Neuronal stem cell (in vitro differentiated cells): ENCODE results near the gene ZNF575.

Experiments used
- DNase-seq: peaks from one replicate; pipeline ENCODE4 v3.0.0-alpha.2; 2013; ENCODE audit warnings: low spot score
- H2AFZ ChIP-seq: one replicate; pipeline ENCODE4 v1.6.1; 2013; ENCODE audit warnings: mild to moderate bottlenecking, low read length, inconsistent platforms
- H2AK5ac ChIP-seq: 2 replicates; pipeline ENCODE4 v1.6.1; 2013; ENCODE audit warnings: low read depth, mild to moderate bottlenecking, inconsistent platforms, low read length, moderate library complexity, mixed read lengths
- H2BK120ac ChIP-seq: 2 replicates; pipeline ENCODE4 v1.6.1; 2013; ENCODE audit warnings: low read depth, mild to moderate bottlenecking, inconsistent platforms, low read length, moderate library complexity, mixed read lengths
- H2BK12ac ChIP-seq: one replicate; pipeline ENCODE4 v1.6.1; 2013; ENCODE audit warnings: low read length, inconsistent platforms
- H2BK15ac ChIP-seq: 2 replicates; pipeline ENCODE4 v1.6.1; 2013; ENCODE audit warnings: mild to moderate bottlenecking, low read length, inconsistent platforms, mixed read lengths
- H2BK5ac ChIP-seq: one replicate; pipeline ENCODE4 v1.6.1; 2013; ENCODE audit warnings: inconsistent platforms, mild to moderate bottlenecking, low read length, moderate library complexity
- H3K14ac ChIP-seq: one replicate; pipeline ENCODE4 v1.6.1; 2013; ENCODE audit warnings: low read length, inconsistent platforms
- H3K18ac ChIP-seq: 2 replicates; pipeline ENCODE4 v1.6.1; 2013; ENCODE audit warnings: low read length, inconsistent platforms
- H3K23ac ChIP-seq: 2 replicates; pipeline ENCODE4 v1.6.1; 2013; ENCODE audit warnings: low read depth, mild to moderate bottlenecking, mixed read lengths, low read length, inconsistent platforms; ENCODE audit not compliant: poor library complexity
- H3K27ac ChIP-seq: replicated peaks from 3 replicates; pipeline ENCODE4 v1.5.1; 2013; ENCODE audit warnings: low read length, inconsistent platforms
- H3K27me3 ChIP-seq, 3 experiments: 2 replicates each; pipeline ENCODE4 v1.6.1; 2013; ENCODE audit warnings: low read length in 3 of 3, mild to moderate bottlenecking in 2 of 3, inconsistent platforms in 1 of 3, low read depth in 1 of 3, mixed read lengths in 1 of 3, moderate library complexity in 1 of 3; ENCODE audit not compliant: control insufficient read depth in 3 of 3, insufficient read depth in 3 of 3
- H3K36me3 ChIP-seq, 2 donors: replicated peaks in 1 of 2; 2 replicates each; pipeline ENCODE4 v1.6.1; 2013; ENCODE audit warnings: low read length in 2 of 2; ENCODE audit not compliant: control insufficient read depth in 2 of 2, insufficient read depth in 2 of 2
- H3K4ac ChIP-seq: 2 replicates; pipeline ENCODE4 v1.6.1; 2013; ENCODE audit warnings: inconsistent platforms, mild to moderate bottlenecking, low read length, moderate library complexity
- H3K4me1 ChIP-seq, 2 donors: 1 replicate in 1 of 2; 2 replicates in 1 of 2; pipeline ENCODE4 v1.6.1; 2013; ENCODE audit warnings: low read length in 2 of 2, low read depth in 1 of 2; ENCODE audit not compliant: control insufficient read depth in 2 of 2, insufficient read depth in 1 of 2
- H3K4me2 ChIP-seq: one replicate; pipeline ENCODE4 v1.6.1; 2013; ENCODE audit warnings: mild to moderate bottlenecking, low read length, inconsistent platforms; ENCODE audit not compliant: insufficient read depth, poor library complexity, severe bottlenecking
- H3K4me3 ChIP-seq, 2 donors: 2 replicates each; pipeline ENCODE4 v1.5.1; 2013; ENCODE audit warnings: low read length in 2 of 2, mild to moderate bottlenecking in 2 of 2, inconsistent platforms in 1 of 2, moderate library complexity in 1 of 2
- H3K79me1 ChIP-seq: one replicate; pipeline ENCODE4 v1.6.1; 2013; ENCODE audit warnings: low read depth, mild to moderate bottlenecking, inconsistent platforms, low read length, moderate library complexity
- H3K9ac ChIP-seq: one replicate; pipeline ENCODE4 v1.6.1; 2013; ENCODE audit warnings: mild to moderate bottlenecking, low read depth, low read length, inconsistent platforms; ENCODE audit not compliant: poor library complexity
- H3K9me3 ChIP-seq, 2 donors: replicated peaks in 1 of 2; 2 replicates each; pipeline versions ENCODE3 to v1.6.1; 2013; ENCODE audit warnings: low read length in 2 of 2, mild to moderate bottlenecking in 2 of 2, inconsistent platforms in 1 of 2, low read depth in 1 of 2, mixed read lengths in 1 of 2, moderate library complexity in 1 of 2; ENCODE audit not compliant: control insufficient read depth in 2 of 2, insufficient read depth in 1 of 2
- H4K8ac ChIP-seq: one replicate; pipeline ENCODE4 v1.6.1; 2013; ENCODE audit warnings: low read depth, mild to moderate bottlenecking, inconsistent platforms, low read length, moderate library complexity
- H4K91ac ChIP-seq: one replicate; pipeline ENCODE4 v1.6.1; 2013; ENCODE audit warnings: low read length, low read depth, mild to moderate bottlenecking, inconsistent platforms; ENCODE audit not compliant: poor library complexity
- WGBS, 2 donors: extraction: QIAGEN DNeasy Blood & Tissue Kit; methylation state at CpG; one replicate each; pipeline ENCODE4 v1.1.7; 2013; ENCODE audit warnings: missing lambda C conversion rate in 2 of 2, mixed read lengths in 1 of 2; ENCODE audit not compliant: insufficient read length in 2 of 2, insufficient replicate concordance in 1 of 2; ENCODE audit errors: extremely low coverage in 2 of 2; 5-methylcytosine and 5-hydroxymethylcytosine counted together

ZNF575 gene

GRCh38 chr19:43584484-43584883 lies 51.5 kb downstream of the ZNF575 start:
- Histone ChIP-seq H2AFZ (no peak overlapping the region), H3K36me3 (peaks cover 9 to 22% of the 10 kb centered on the region in 2 donors)

More at GRCh38 chr19:43584484-43584883, 51.5 kb downstream of the ZNF575 start:
- no peak overlapping the region for H4K8ac ChIP-seq
- no peak overlapping the region for H2BK120ac ChIP-seq
- H3K79me1 ChIP-seq: peaks cover 4% of the 10 kb centered on the region
- WGBS, 2 donors: no CpG with 5 or more reads among the region's 1 CpG
- H2BK12ac ChIP-seq: no peak overlapping the region
- H2BK5ac ChIP-seq: no peak overlapping the region
- H3K18ac ChIP-seq: no peak overlapping the region
- no peak overlapping the region for H4K91ac ChIP-seq
- H3K27me3 ChIP-seq: no peaks in the 10 kb centered on the region
- no peak overlapping the region for H3K14ac ChIP-seq
- H3K27ac ChIP-seq: no peak overlapping the region
- H2AK5ac ChIP-seq: no peak overlapping the region
- H3K4me1 ChIP-seq: peaks cover 0 to 7% of the 10 kb centered on the region in 2 donors
- H2BK15ac ChIP-seq: no peak overlapping the region
- H3K9ac ChIP-seq: no peak overlapping the region
- no peak overlapping the region for H3K4me2 ChIP-seq
- H3K23ac ChIP-seq: no peak overlapping the region
- H3K4ac ChIP-seq: no peak overlapping the region
- no peaks in the 10 kb centered on the region for H3K9me3 ChIP-seq
- DNase-seq: no peak
- H3K4me3 ChIP-seq: no peak overlapping the region
